GM12872 (cell line): ENCODE data around the gene SLC12A9.

Source experiments
- CTCF ChIP-seq: IDR thresholded peaks from 3 replicates; pipeline ENCODE4 v1.5.1; 2011; ENCODE audit warnings: low read depth, mild to moderate bottlenecking, low read length, moderate library complexity; ENCODE audit not compliant: insufficient read depth

Gene SLC12A9

DNA sequence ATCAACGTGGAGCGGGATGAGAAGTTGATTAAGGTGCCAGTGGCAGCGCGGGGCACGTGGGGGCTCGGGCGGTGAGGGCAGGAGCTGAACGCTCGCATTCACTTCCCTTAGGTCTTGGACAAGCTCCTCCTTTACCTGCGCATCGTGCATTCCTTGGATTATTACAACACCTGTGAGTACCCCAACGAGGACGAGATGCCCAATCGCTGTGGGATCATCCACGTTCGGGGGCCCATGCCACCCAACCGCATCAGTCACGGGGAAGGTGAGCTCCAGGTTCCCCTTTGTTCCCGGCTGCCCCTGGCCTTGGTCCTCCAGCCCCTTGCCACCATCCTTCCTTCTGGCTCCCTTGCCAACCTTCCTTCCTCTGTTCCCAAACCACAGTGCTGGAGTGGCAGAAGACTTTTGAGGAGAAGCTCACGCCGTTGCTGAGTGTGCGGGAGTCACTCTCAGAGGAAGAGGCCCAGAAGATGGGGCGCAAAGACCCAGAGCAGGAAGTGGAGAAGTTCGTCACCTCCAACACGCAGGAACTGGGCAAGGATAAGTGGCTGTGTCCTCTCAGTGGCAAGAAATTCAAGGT, 34.5 kb downstream of the SLC12A9 start:
- no peak for TF ChIP-seq CTCF

GRCh38 chr7:100887516-100888290, 35.2 kb downstream of the SLC12A9 start:
- TF ChIP-seq CTCF: no peak

DNA sequence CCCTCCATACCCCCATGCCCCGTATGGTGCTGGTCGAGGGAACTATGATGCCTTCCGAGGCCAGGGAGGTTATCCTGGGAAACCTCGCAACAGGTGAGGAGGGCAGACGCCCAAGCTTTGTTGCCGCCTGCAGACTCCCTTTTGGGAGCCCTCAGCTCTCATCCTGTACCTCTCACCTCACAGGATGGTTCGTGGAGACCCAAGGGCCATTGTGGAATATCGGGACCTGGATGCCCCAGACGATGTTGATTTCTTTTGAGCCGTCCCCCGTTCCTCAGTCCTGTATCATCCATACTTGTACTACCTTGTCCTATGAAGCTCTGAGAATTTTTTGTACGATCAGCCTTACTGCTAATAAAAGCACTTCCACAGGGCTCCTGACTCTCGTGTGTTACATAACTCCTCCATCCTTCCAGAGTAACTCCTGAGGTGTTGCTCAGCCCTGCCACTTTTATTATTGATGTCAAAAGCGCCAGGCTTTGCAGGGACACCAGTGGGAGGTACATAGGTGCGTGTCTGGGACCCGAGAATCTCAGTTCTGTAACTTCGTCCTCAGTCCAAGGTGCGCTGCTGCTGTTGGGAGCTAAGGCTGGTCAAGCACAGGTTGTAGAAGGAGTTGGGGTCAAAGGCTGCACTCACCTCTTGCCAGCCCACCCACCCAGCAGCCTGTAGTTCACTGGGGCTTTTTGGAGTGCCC, 35.9 kb downstream of the SLC12A9 start:
- no peak for TF ChIP-seq CTCF

GRCh38 chr7:100888988-100889750, 36.7 kb downstream of the SLC12A9 start, which contains the start of gene UFSP1:
UFSP1 (minus strand) TSS chr7:100889715; CDS start chr7:100889271, 444 bp downstream.
- no peak for TF ChIP-seq CTCF

- no peak for TF ChIP-seq CTCF
These were observed 38.4 kb downstream of the SLC12A9 start for GRCh38 chr7:100890653-100891567.

- no peak for TF ChIP-seq CTCF
These were observed 39.2 kb downstream of the SLC12A9 start for GRCh38 chr7:100891568-100892247.
